AG10803 (cell line): ENCODE data around the gene PRDM4.
A peak's percentile ranks its signal among the peaks of the same experiment; 100 is the strongest.

Source experiments
- DNase-seq: peaks from one replicate; pipeline ENCODE4 v3.0.0; 2010; ENCODE audit warnings: low read depth
- H3K4me3 ChIP-seq: 2 replicates; pipeline ENCODE4 v1.5.1; 2011; ENCODE audit warnings: mild to moderate bottlenecking, low read length, control low read depth
- CTCF ChIP-seq: conservative IDR thresholded peaks from 2 replicates; pipeline ENCODE4 v1.5.1; 2011; ENCODE audit warnings: mild to moderate bottlenecking, low read length, control low read depth, inconsistent platforms

Gene PRDM4

GRCh38 chr12:107749083-107749482, 11.9 kb downstream of the PRDM4 start:
- no peak overlapping the region for H3K4me3 ChIP-seq
- DNase-seq, result peak; percentile 66
- no peak for TF ChIP-seq CTCF

- peak; percentile 80 for DNase-seq
- 0 out of 2 replicates have a peak overlapping the region, but pooled peaks have one; percentile 5 for H3K4me3 ChIP-seq
- TF ChIP-seq CTCF, result no peak
Measured at GRCh38 chr12:107748472-107748871, 12.5 kb downstream of the PRDM4 start.

- H3K4me3 ChIP-seq, result no peak overlapping the region
- DNase-seq, result no peak
- no peak for TF ChIP-seq CTCF
Measured at GRCh38 chr12:107736914-107737313, 24.0 kb downstream of the PRDM4 start.

- no peak for DNase-seq
- H3K4me3 ChIP-seq, result no peak overlapping the region
- TF ChIP-seq CTCF, result no peak
Measured at GRCh38 chr12:107735763-107736162, 25.2 kb downstream of the PRDM4 start.

- no peak for TF ChIP-seq CTCF
- H3K4me3 ChIP-seq, result no peak overlapping the region
- no peak for DNase-seq
Measured at GRCh38 chr12:107734139-107734538, 26.8 kb downstream of the PRDM4 start.

- TF ChIP-seq CTCF, result no peak
Measured at GRCh38 chr12:107732365-107732764, 28.6 kb downstream of the PRDM4 start.

GRCh38 chr12:107731366-107731765, 29.6 kb downstream of the PRDM4 start:
- H3K4me3 ChIP-seq, result no peak overlapping the region
- DNase-seq, result no peak
- no peak for TF ChIP-seq CTCF

More at GRCh38 chr12:107732365-107732764, 28.6 kb downstream of the PRDM4 start:
- no peak for DNase-seq
- no peak overlapping the region for H3K4me3 ChIP-seq
